Posterior vena cava (tissue), 2 donors: ENCODE measurements around the gene GID8. TPM values are rescaled to one million over a fixed set of nuclear protein-coding genes. Genes with fewer than 3 reads are reported as not detected.

ENCODE experiments used
- DNase-seq: peaks from one replicate; pipeline ENCODE4 v3.0.0-alpha.2; 2020; ENCODE audit warnings: low spot score
- intact Hi-C, 2 donors: fragments of 100-400 bp; cut with DNase I; formaldehyde crosslinking; loops; one replicate each; pipeline versions ENCODE4 v1.14.1 to v1.14.2; 2022 to 2023
- total RNA-seq, 2 donors: library from RNA; stranded (reverse); fragmentation: NEBNext Ultra II Directional; extraction: Animal tissue kit (Norgen Biotek cat#: 25700); gene quantifications; one replicate each; pipeline ENCODE4 v1.2.1, GENCODE V29; 2021
- donor health status: DM: yes; HTN: yes; CAD: no.
- donor health status: DM: yes; HTN: yes; CAD: no.

Gene GID8
- total RNA-seq, 2 donors from 2014 or later = 14.9 to 20.0 TPM

- intact Hi-C loops = loop anchor here in 1 of 2 donors (2.0 kb wide), 1 partner anchor 335 kb away; no protein-coding TSS in a partner anchor
- DNase-seq = no peak
Observed at GRCh38 chr20:62961799-62962198, 23.9 kb downstream of the GID8 start.

GRCh38 chr20:62962221-62962879 is 24.4 kb downstream of the GID8 start:
- DNase-seq = no peak
- intact Hi-C loops = loop anchor here in 1 of 2 donors (2.0 kb wide), 1 partner anchor 334 kb away; no protein-coding TSS in a partner anchor

- intact Hi-C loops = loop anchor here in 1 of 2 donors (2.0 kb wide), 1 partner anchor 334 kb away; no protein-coding TSS in a partner anchor
- no peak for DNase-seq
Observed at GRCh38 chr20:62962891-62963613, 25.1 kb downstream of the GID8 start.

GRCh38 chr20:62963614-62964397 is 25.9 kb downstream of the GID8 start:
- DNase-seq = no peak
- intact Hi-C loops = loop anchor here in 1 of 2 donors (2.0 kb wide), 1 partner anchor 333 kb away; no protein-coding TSS in a partner anchor

GRCh38 chr20:62964700-62965099 is 26.8 kb downstream of the GID8 start:
- intact Hi-C loops = no loop called here
- DNase-seq = no peak

GRCh38 chr20:62965363-62965771 is 27.4 kb downstream of the GID8 start:
- intact Hi-C loops = no loop called here
- DNase-seq = no peak

- intact Hi-C loops = no loop called here
- no peak for DNase-seq
Observed at GRCh38 chr20:62966212-62967148, 28.5 kb downstream of the GID8 start.

GRCh38 chr20:62967149-62967501 is 29.2 kb downstream of the GID8 start:
- intact Hi-C loops = no loop called here
- DNase-seq = no peak

GRCh38 chr20:62967628-62968351 is 29.8 kb downstream of the GID8 start:
- no peak for DNase-seq
- intact Hi-C loops = no loop called here

GRCh38 chr20:62968378-62969178 is 30.6 kb downstream of the GID8 start:
- DNase-seq = no peak
- intact Hi-C loops = no loop called here

GRCh38 chr20:62969179-62969760 is 31.3 kb downstream of the GID8 start:
- intact Hi-C loops = no loop called here
- DNase-seq = no peak

- intact Hi-C loops = no loop called here
- DNase-seq = no peak
Observed at GRCh38 chr20:62969939-62970306, 32.0 kb downstream of the GID8 start.

GRCh38 chr20:62970307-62971210 is 32.6 kb downstream of the GID8 start:
- intact Hi-C loops = no loop called here
- DNase-seq = no peak

GRCh38 chr20:62971211-62971949 is 33.4 kb downstream of the GID8 start:
- intact Hi-C loops = no loop called here

More at GRCh38 chr20:62971211-62971949, 33.4 kb downstream of the GID8 start:
- no peak for DNase-seq
